ENCODE results near the gene OR5V1.

GRCh38 chr6:29388533-29388932 lies 19.9 kb upstream of the OR5V1 start:
- TF ChIP-seq, protein P1, sequence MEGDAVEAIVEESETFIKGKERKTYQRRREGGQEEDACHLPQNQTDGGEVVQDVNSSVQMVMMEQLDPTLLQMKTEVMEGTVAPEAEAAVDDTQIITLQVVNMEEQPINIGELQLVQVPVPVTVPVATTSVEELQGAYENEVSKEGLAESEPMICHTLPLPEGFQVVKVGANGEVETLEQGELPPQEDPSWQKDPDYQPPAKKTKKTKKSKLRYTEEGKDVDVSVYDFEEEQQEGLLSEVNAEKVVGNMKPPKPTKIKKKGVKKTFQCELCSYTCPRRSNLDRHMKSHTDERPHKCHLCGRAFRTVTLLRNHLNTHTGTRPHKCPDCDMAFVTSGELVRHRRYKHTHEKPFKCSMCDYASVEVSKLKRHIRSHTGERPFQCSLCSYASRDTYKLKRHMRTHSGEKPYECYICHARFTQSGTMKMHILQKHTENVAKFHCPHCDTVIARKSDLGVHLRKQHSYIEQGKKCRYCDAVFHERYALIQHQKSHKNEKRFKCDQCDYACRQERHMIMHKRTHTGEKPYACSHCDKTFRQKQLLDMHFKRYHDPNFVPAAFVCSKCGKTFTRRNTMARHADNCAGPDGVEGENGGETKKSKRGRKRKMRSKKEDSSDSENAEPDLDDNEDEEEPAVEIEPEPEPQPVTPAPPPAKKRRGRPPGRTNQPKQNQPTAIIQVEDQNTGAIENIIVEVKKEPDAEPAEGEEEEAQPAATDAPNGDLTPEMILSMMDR (conservative IDR thresholded peaks at IDR 0.05; ENCODE audit: low read depth in 2 of 2), result no peak
- no peak for TF ChIP-seq POLR2AphosphoS5 (IDR thresholded peaks at IDR 0.05; ENCODE audit: low read depth)
- no peak for TF ChIP-seq EZH2 (IDR thresholded peaks at IDR 0.05; ENCODE audit: low read depth, unreplicated experiment)
- no peak for TF ChIP-seq EZH2phosphoT487 (IDR thresholded peaks at IDR 0.05; ENCODE audit: unreplicated experiment)
- no peak for TF ChIP-seq STAT1 (IDR thresholded peaks at IDR 0.05; ENCODE audit: unreplicated experiment)
- TF ChIP-seq, protein P2, sequence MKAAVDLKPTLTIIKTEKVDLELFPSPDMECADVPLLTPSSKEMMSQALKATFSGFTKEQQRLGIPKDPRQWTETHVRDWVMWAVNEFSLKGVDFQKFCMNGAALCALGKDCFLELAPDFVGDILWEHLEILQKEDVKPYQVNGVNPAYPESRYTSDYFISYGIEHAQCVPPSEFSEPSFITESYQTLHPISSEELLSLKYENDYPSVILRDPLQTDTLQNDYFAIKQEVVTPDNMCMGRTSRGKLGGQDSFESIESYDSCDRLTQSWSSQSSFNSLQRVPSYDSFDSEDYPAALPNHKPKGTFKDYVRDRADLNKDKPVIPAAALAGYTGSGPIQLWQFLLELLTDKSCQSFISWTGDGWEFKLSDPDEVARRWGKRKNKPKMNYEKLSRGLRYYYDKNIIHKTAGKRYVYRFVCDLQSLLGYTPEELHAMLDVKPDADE (IDR thresholded peaks at IDR 0.05), result no peak
- TF ChIP-seq JUNB (IDR thresholded peaks at IDR 0.05; ENCODE audit: unreplicated experiment), result no peak
